Choroid plexus epithelial cell (primary cell): ENCODE data around the gene TNS1.

Source experiments
- DNase-seq: peaks from one replicate; pipeline ENCODE4 v3.0.0-alpha.2; 2010; ENCODE audit warnings: low read depth
- H3K4me3 ChIP-seq: 2 replicates; pipeline ENCODE4 v1.5.1; 2011; ENCODE audit warnings: low read depth, mild to moderate bottlenecking, control low read depth, low read length, moderate library complexity
- CTCF ChIP-seq: conservative IDR thresholded peaks from 2 replicates; pipeline ENCODE4 v1.5.1; 2011; ENCODE audit warnings: low read depth, mild to moderate bottlenecking, control low read depth, inconsistent platforms, low read length, moderate library complexity

The TNS1 gene

GRCh38 chr2:217757108-217757463, 245.7 kb downstream of the TNS1 start:
- no peak for TF ChIP-seq CTCF

GRCh38 chr2:217756375-217757107, 246.3 kb downstream of the TNS1 start:
- peak; percentile 91 for TF ChIP-seq CTCF
- DNase-seq: peak; percentile 60
- H3K4me3 ChIP-seq: peak overlapping the region; percentile 37

More at GRCh38 chr2:217757108-217757463, 245.7 kb downstream of the TNS1 start:
- no peak overlapping the region for H3K4me3 ChIP-seq
- no peak for DNase-seq

GRCh38 chr2:217755027-217755745, 247.6 kb downstream of the TNS1 start:
- no peak overlapping the region for H3K4me3 ChIP-seq
- no peak for TF ChIP-seq CTCF
- no peak for DNase-seq

GRCh38 chr2:217753460-217754200, 249.2 kb downstream of the TNS1 start:
- TF ChIP-seq CTCF: no peak
- DNase-seq: peak; percentile 20
- H3K4me3 ChIP-seq: no peak overlapping the region

GRCh38 chr2:217752714-217753459, 249.9 kb downstream of the TNS1 start:
- no peak for TF ChIP-seq CTCF
- H3K4me3 ChIP-seq: no peak overlapping the region

GRCh38 chr2:217751952-217752351, 250.8 kb downstream of the TNS1 start:
- H3K4me3 ChIP-seq: no peak overlapping the region
- TF ChIP-seq CTCF: no peak
- DNase-seq: no peak

More at GRCh38 chr2:217752714-217753459, 249.9 kb downstream of the TNS1 start:
- no peak for DNase-seq
